K562 (cell line): ENCODE measurements around the gene STRIP1. TPM values are rescaled to one million over a fixed set of nuclear protein-coding genes. Genes with fewer than 3 reads are reported as not detected.

Source experiments
- BHLHE40 ChIP-seq: IDR thresholded peaks from 2 replicates; pipeline ENCODE4 v1.6.1; 2011; ENCODE audit warnings: low read length, improper control_type of control experiment
- CAMTA2 ChIP-seq: fragments of 250-450 bp; sonication (Bioruptor Pico); conservative IDR thresholded peaks from 2 replicates; pipeline ENCODE4 v1.5.1; 2022
- CUX1 ChIP-seq: fragments of 200-800 bp; sonication (Bioruptor generic); IDR thresholded peaks from 2 replicates; pipeline ENCODE4 v1.6.1; 2016; ENCODE audit warnings: missing genetic modification characterization, missing compliant biosample characterization
- GATA2 ChIP-seq: sonication (generic); formaldehyde crosslinking; IDR thresholded peaks from 2 replicates; pipeline ENCODE4 v1.4.0; 2020; ENCODE audit warnings: mild to moderate bottlenecking, missing genetic modification reagents
- HDAC8 ChIP-seq: fragments of 450-650 bp; IDR thresholded peaks from 2 replicates; pipeline ENCODE4 v1.6.1; 2016; ENCODE audit warnings: mild to moderate bottlenecking, missing genetic modification characterization, moderate library complexity, missing compliant biosample characterization
- L3MBTL2 ChIP-seq: fragments of 450-650 bp; IDR thresholded peaks from 2 replicates; pipeline ENCODE4 v1.6.1; 2016; ENCODE audit warnings: mild to moderate bottlenecking, moderate library complexity
- MEF2D ChIP-seq: conservative IDR thresholded peaks from 2 replicates; pipeline ENCODE4 v1.6.1; 2016; ENCODE audit warnings: low read depth, missing genetic modification characterization, missing compliant biosample characterization
- NCOR1 ChIP-seq: fragments of 450-650 bp; IDR thresholded peaks from 2 replicates; pipeline ENCODE4 v1.6.1; 2016; ENCODE audit warnings: mild to moderate bottlenecking, moderate library complexity
- NFXL1 ChIP-seq: fragments of 450-650 bp; formaldehyde crosslinking; IDR thresholded peaks from 2 replicates; pipeline ENCODE4 v1.4.0; 2021; ENCODE audit warnings: mild to moderate bottlenecking
- RAD21 ChIP-seq, 2 experiments: fragments of 250-450 bp in 1 of 2; fragments of 450-650 bp in 1 of 2; sonication (Bioruptor Pico) in 1 of 2; formaldehyde crosslinking in 1 of 2; IDR thresholded peaks in 1 of 2; conservative IDR thresholded peaks in 1 of 2; 2 replicates each; pipeline versions ENCODE4 v1.4.0 to v1.8.0; 2020 to 2022; ENCODE audit warnings: mild to moderate bottlenecking in 2 of 2, moderate library complexity in 1 of 2
- RCOR1 ChIP-seq, 2 experiments: IDR thresholded peaks; 2 replicates each; pipeline ENCODE4 v1.6.1; 2012; ENCODE audit warnings: low read depth in 2 of 2, low read length in 2 of 2, borderline replicate concordance in 1 of 2, improper control_type of control experiment in 1 of 2
- RFX7 ChIP-seq: fragments of 250-450 bp; sonication (Bioruptor Pico); IDR thresholded peaks from 2 replicates; pipeline ENCODE4 v1.5.1; 2021; ENCODE audit warnings: mild to moderate bottlenecking
- SNIP1 ChIP-seq: fragments of 450-650 bp; IDR thresholded peaks from 2 replicates; pipeline ENCODE4 v1.7.1; 2017; ENCODE audit warnings: low read depth, mild to moderate bottlenecking
- SOX6 ChIP-seq: fragments of 450-650 bp; IDR thresholded peaks from 2 replicates; pipeline ENCODE4 v1.6.1; 2014; ENCODE audit warnings: mild to moderate bottlenecking
- THRB ChIP-seq: fragments of 450-650 bp; formaldehyde crosslinking; conservative IDR thresholded peaks from 2 replicates; pipeline ENCODE4 v1.4.0; 2022; ENCODE audit warnings: mild to moderate bottlenecking, missing genetic modification characterization
- ZEB2 ChIP-seq: fragments of 450-650 bp; IDR thresholded peaks from 2 replicates; pipeline ENCODE4 v1.6.1; 2016
- ZNF184 ChIP-seq: sonication (generic); formaldehyde crosslinking; IDR thresholded peaks from 2 replicates; pipeline ENCODE4 v1.5.0; 2020; ENCODE audit warnings: missing genetic modification reagents
- ZNF197 ChIP-seq: fragments of 200-800 bp; sonication (Bioruptor generic); IDR thresholded peaks from 2 replicates; pipeline ENCODE4 v1.6.1; 2016; ENCODE audit warnings: low read depth, missing genetic modification characterization, missing compliant biosample characterization
- ZNF41 ChIP-seq: fragments of 250-450 bp; sonication (Bioruptor Pico); conservative IDR thresholded peaks from 2 replicates; pipeline ENCODE4 v1.4.0; 2020; ENCODE audit warnings: mild to moderate bottlenecking
- polyA plus RNA-seq, 8 experiments: library from polyadenylated mRNA; depleted of rRNA in 4 of 8; stranded (reverse) in 5 of 8; unstranded in 3 of 8; fragments of >200 nt; fragmentation: Nextera tagmentation in 2 of 8; fragmentation: Illumina TruSeq in 1 of 8; extraction: Ambion mirVana in 2 of 8; extraction: Trizol in 1 of 8; gene quantifications; 2 replicates each; pipeline versions ENCODE4 v1.2.1 to v1.2.3, GENCODE V29; 2011 to 2014; ENCODE audit warnings: inconsistent platforms in 1 of 8, missing spikeins in 1 of 8
- total RNA-seq, 7 experiments: library from RNA; depleted of rRNA in 6 of 7; stranded (reverse); fragments of >200 nt in 6 of 7; fragmentation: Illumina TruSeq in 2 of 7; extraction: Trizol in 2 of 7; gene quantifications; 2 replicates each; pipeline versions ENCODE4 v1.2.1 to v1.2.3, GENCODE V29; 2011 to 2021; ENCODE audit warnings: low replicate concordance in 1 of 7
- TF ChIP-seq, protein P1 (sequence below): conservative IDR thresholded peaks from 2 replicates; pipeline ENCODE4 v1.6.1; 2011; ENCODE audit warnings: low read depth, mild to moderate bottlenecking, low read length; ENCODE audit not compliant: control insufficient read depth

Gene STRIP1
- total and polyA plus RNA-seq, 9 of the 15 experiments (the other 6 are each of a cell fraction or from before 2014, with no cell fraction given): 9.9 to 42.3 (median 32.0) TPM

DNA sequence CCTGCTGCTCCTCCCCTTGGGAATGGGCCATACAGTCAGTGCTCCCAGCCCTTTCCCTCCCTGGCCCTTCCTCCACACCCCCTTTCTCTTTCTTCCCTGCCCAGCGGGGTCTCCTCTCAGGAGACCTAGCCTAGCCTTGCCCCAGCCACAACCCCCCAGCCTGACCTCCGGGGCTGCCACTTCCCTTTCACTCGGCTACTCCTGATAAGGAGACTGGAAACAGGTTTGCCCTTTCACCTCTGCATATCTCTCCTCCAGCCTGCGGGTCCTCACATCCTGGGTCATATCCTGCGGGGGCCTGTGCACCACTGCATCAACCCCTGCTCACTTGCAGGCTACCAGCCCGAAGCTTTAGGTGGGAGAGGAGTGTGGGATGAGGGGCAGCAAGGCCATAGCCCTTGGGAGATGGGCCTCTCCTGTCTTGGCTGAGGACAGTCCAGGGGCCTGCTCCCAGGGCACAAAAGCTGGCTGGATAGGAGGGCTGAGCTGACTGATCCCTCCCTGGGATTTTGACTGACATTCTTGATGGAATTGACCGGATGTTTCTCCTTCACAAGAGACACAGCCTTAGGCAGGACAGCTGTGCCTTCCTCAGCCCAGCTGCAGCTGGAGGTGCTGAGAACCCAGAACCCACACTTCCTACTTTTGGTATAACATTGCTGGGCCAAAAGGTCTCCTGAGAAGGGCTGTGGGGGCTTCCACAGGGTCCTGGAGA is 55.3 kb downstream of the STRIP1 start (continued):
- TF ChIP-seq GATA2 (CRISPR knock-in tag) (no peak), RFX7 (CRISPR knock-in tag) (no peak), ZNF197 (CRISPR knock-in tag) (no peak), THRB (CRISPR knock-in tag) (no peak), MEF2D (tag) (no peak), HDAC8 (tag) (no peak), ZEB2 (no peak), SNIP1 (no peak), L3MBTL2 (no peak), RAD21 (CRISPR knock-in tag; conservative IDR thresholded peaks at IDR 0.05 in 1 of 2, IDR thresholded peaks at IDR 0.05 in 1 of 2) (no peak), ZNF184 (CRISPR knock-in tag) (no peak), SOX6 (no peak), CUX1 (CRISPR knock-in tag) (no peak), NFXL1 (CRISPR knock-in tag) (no peak), ZNF41 (no peak), BHLHE40 (no peak), NCOR1 (no peak; the same call in 1 of the 2 replicates), CAMTA2 (CRISPR knock-in tag) (no peak), RCOR1 (IDR thresholded peaks at IDR 0.05; ENCODE audit: borderline replicate concordance in 1 of 2, low read depth in 2 of 2, low read length in 2 of 2) (peak in 1 of 2 experiments; percentile 60; a peak in 1 of 4 replicates)
- TF ChIP-seq, protein P1, sequence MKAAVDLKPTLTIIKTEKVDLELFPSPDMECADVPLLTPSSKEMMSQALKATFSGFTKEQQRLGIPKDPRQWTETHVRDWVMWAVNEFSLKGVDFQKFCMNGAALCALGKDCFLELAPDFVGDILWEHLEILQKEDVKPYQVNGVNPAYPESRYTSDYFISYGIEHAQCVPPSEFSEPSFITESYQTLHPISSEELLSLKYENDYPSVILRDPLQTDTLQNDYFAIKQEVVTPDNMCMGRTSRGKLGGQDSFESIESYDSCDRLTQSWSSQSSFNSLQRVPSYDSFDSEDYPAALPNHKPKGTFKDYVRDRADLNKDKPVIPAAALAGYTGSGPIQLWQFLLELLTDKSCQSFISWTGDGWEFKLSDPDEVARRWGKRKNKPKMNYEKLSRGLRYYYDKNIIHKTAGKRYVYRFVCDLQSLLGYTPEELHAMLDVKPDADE: no peak
